Measurements from ENCODE around the gene SIGLEC6. TPM values are rescaled to one million over a fixed set of nuclear protein-coding genes. Genes with fewer than 3 reads are reported as not detected.
A peak's percentile ranks its signal among the peaks of the same experiment; 100 is the strongest.

The SIGLEC6 gene
- total RNA-seq, 1 donor from 2014 or later = 5.1 TPM

- no peak for DNase-seq (ENCODE audit: low spot score)
Observed at GRCh38 chr19:51476164-51476563, 55.3 kb downstream of the SIGLEC6 start.

GRCh38 chr19:51473009-51473707 lies 58.3 kb downstream of the SIGLEC6 start:
- peak; percentile 91 for DNase-seq (ENCODE audit: low spot score)

- DNase-seq (ENCODE audit: low spot score) = no peak
Observed at GRCh38 chr19:51472607-51473006, 58.9 kb downstream of the SIGLEC6 start.

- DNase-seq (ENCODE audit: low spot score) = no peak
Observed at GRCh38 chr19:51471527-51471926, 59.9 kb downstream of the SIGLEC6 start.

- DNase-seq (ENCODE audit: low spot score) = no peak
Observed at GRCh38 chr19:51470966-51471365, 60.5 kb downstream of the SIGLEC6 start.

- DNase-seq (ENCODE audit: low spot score) = no peak
Observed at GRCh38 chr19:51469629-51470028, 61.8 kb downstream of the SIGLEC6 start.

GRCh38 chr19:51469162-51469561 lies 62.3 kb downstream of the SIGLEC6 start:
- DNase-seq (ENCODE audit: low spot score) = no peak

- DNase-seq (ENCODE audit: low spot score) = no peak
Observed at GRCh38 chr19:51468545-51468920, 62.9 kb downstream of the SIGLEC6 start.

GRCh38 chr19:51467864-51468544 lies 63.5 kb downstream of the SIGLEC6 start:
- no peak for DNase-seq (ENCODE audit: low spot score)

Other genes starting within 250 kb of the SIGLEC6 start
- 0.37 TPM for gene IGLON5, start 220.0 kb downstream of the SIGLEC6 start, total RNA-seq
- 11.3 TPM for gene VSIG10L, start 189.5 kb downstream of the SIGLEC6 start, total RNA-seq
- 139 TPM for gene ETFB, start 165.3 kb downstream of the SIGLEC6 start, total RNA-seq
- gene CLDND2, start 162.7 kb downstream of the SIGLEC6 start, total RNA-seq = 0.92 TPM
- 7.4 TPM for gene NKG7, start 159.0 kb downstream of the SIGLEC6 start, total RNA-seq
- not detected for gene LIM2, start 143.7 kb downstream of the SIGLEC6 start, total RNA-seq
- 0.43 TPM for gene C19orf84, start 141.1 kb downstream of the SIGLEC6 start, total RNA-seq
- 12.9 TPM for gene SIGLEC10, start 114.0 kb downstream of the SIGLEC6 start, total RNA-seq
- 11.0 TPM for gene SIGLEC8, start 73.2 kb downstream of the SIGLEC6 start, total RNA-seq
- gene CEACAM18, start 53.1 kb downstream of the SIGLEC6 start, total RNA-seq = not detected
- gene SIGLEC12, start 29.9 kb downstream of the SIGLEC6 start, total RNA-seq = 0.43 TPM
- gene ZNF175, start 39.6 kb upstream of the SIGLEC6 start, total RNA-seq = 9.4 TPM
- 1.1 TPM for gene SIGLEC5, start 98.7 kb upstream of the SIGLEC6 start, total RNA-seq
- 5.9 TPM for gene SIGLEC14, start 115.2 kb upstream of the SIGLEC6 start, total RNA-seq
- 29.3 TPM for gene SPACA6, start 161.7 kb upstream of the SIGLEC6 start, total RNA-seq
- gene HAS1, start 192.3 kb upstream of the SIGLEC6 start, total RNA-seq = 0.12 TPM
- gene FPR1, start 220.2 kb upstream of the SIGLEC6 start, total RNA-seq = 9.3 TPM
- not detected for gene FPR2, start 229.5 kb upstream of the SIGLEC6 start, total RNA-seq

Measured in mucosa of gallbladder (tissue), 1 donor.